DOHH2 (cell line): ENCODE results near the gene VPS4A.

Experiments used
- EZH2phosphoT487 ChIP-seq: fragments of 200-600 bp; sonication (generic); IDR thresholded peaks from 2 replicates; pipeline ENCODE4 v1.6.1; 2017; ENCODE audit warnings: borderline replicate concordance, mild to moderate bottlenecking, antibody characterized with exemption, low read length, moderate library complexity, mixed read lengths
- TF ChIP-seq, protein P1 (sequence below): fragments of 200-600 bp; sonication (generic); IDR thresholded peaks from one replicate; pipeline ENCODE4 v1.5.1; 2014; ENCODE audit warnings: antibody characterized with exemption, mild to moderate bottlenecking, low read depth, low read length; ENCODE audit not compliant: poor library complexity, severe bottlenecking

DNA sequence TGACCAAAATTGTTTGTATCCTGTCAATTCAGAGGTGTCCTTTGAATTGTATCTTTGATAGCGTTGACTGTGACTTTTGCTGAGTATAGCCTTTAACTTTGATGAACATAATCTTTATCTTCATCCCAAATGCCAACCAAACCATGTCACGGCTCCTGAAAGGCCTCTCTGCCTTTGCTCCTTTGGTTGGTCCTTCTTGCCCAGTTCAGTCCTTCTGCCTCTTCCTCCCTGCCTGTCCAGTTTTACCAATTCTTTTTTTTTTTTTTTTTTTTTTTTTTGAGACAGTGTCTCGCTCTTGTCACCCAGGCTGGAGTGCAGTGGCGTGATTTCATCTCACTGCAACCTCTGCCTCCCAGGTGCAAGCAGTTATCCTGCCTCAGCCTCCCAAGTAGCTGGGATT is 12.9 kb upstream of the VPS4A start:
- TF ChIP-seq, protein P1, sequence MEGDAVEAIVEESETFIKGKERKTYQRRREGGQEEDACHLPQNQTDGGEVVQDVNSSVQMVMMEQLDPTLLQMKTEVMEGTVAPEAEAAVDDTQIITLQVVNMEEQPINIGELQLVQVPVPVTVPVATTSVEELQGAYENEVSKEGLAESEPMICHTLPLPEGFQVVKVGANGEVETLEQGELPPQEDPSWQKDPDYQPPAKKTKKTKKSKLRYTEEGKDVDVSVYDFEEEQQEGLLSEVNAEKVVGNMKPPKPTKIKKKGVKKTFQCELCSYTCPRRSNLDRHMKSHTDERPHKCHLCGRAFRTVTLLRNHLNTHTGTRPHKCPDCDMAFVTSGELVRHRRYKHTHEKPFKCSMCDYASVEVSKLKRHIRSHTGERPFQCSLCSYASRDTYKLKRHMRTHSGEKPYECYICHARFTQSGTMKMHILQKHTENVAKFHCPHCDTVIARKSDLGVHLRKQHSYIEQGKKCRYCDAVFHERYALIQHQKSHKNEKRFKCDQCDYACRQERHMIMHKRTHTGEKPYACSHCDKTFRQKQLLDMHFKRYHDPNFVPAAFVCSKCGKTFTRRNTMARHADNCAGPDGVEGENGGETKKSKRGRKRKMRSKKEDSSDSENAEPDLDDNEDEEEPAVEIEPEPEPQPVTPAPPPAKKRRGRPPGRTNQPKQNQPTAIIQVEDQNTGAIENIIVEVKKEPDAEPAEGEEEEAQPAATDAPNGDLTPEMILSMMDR, result no peak
- no peak for TF ChIP-seq EZH2phosphoT487
